Stimulated activated naive CD8-positive, alpha-beta T cell treated with anti-CD3 and anti-CD28 coated beads, Interleukin-15, Interleukin-2, amounts not matched to agents 100 ng/mL and 50 ng/mL, for 24 hours (primary cell): ENCODE measurements around the gene SEC23A.
"Not testable (repeated sequence)": the region's sequence is repeated elsewhere in the genome, so short reads cannot be mapped to it uniquely, and the experiment has no call there.

Experiments
- H3K27ac Mint-ChIP-seq: one replicate; pipeline ENCODE4 v1.8.0; 2021; ENCODE audit warnings: mild to moderate bottlenecking, mixed read lengths
- H3K27me3 Mint-ChIP-seq: one replicate; pipeline ENCODE4 v1.8.0; 2021; ENCODE audit warnings: mixed read lengths
- H3K36me3 Mint-ChIP-seq: one replicate; pipeline ENCODE4 v1.8.0; 2021; ENCODE audit warnings: low read depth, mixed read lengths
- H3K4me1 Mint-ChIP-seq: one replicate; pipeline ENCODE4 v1.8.0; 2021; ENCODE audit warnings: low read depth, mixed read lengths
- H3K4me3 Mint-ChIP-seq: one replicate; pipeline ENCODE4 v1.8.0; 2021; ENCODE audit warnings: mild to moderate bottlenecking, mixed read lengths
- H3K9me3 Mint-ChIP-seq: one replicate; pipeline ENCODE4 v1.8.0; 2021; ENCODE audit warnings: mixed read lengths

The SEC23A gene

GRCh38 chr14:39104078-39104801 is 1.2 kb upstream of the SEC23A start:
- H3K36me3 Mint-ChIP-seq: peaks cover 16% of the 10 kb centered on the region
- not testable (repeated sequence) for H3K9me3 Mint-ChIP-seq, H3K27me3 Mint-ChIP-seq
- peak overlapping the region; percentile 89 for H3K4me3 Mint-ChIP-seq
- H3K4me1 Mint-ChIP-seq: peaks cover 50% of the 10 kb centered on the region
- H3K27ac Mint-ChIP-seq: peak overlapping the region; percentile 92

DNA sequence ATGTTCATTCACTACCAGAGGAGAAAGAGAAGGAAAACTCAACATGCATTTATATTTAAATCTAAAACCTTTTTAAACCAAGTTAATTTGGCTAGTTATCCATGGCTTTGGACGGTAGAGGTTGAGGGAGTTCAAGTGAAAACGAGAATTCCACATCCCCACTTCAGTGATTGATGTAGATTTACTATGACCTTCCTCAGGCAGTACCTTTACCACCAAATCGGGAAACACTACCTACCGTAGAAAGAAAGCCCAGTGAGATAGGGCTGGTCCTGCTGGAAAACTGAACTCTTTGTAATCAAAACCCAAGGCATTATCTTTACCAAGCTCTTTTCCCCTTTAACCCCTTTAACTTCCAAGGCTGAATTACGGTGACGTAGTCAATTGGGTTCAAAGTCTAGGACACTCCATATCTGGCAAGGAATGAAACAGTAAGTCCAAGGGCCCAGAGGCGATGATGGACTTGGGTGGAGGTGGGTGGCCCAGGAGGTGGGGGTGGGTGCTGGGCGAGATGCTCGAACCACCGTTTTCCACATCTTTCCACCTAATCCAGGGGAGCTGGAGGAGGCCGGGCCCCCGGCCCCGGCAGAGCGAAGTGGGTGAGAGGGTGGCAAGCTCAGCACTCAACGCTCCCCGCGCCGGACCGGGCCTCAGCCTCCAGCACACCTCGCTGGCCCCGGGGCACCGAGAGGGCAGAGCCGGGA is 618 bp downstream of the SEC23A start:
- H3K4me3 Mint-ChIP-seq: peak overlapping the region; percentile 89
- peaks cover 16% of the 10 kb centered on the region for H3K36me3 Mint-ChIP-seq
- H3K27me3 Mint-ChIP-seq: no peaks in the 10 kb centered on the region
- H3K4me1 Mint-ChIP-seq: peaks cover 49% of the 10 kb centered on the region
- no peaks in the 10 kb centered on the region for H3K9me3 Mint-ChIP-seq
- H3K27ac Mint-ChIP-seq: peak overlapping the region; percentile 86

DNA sequence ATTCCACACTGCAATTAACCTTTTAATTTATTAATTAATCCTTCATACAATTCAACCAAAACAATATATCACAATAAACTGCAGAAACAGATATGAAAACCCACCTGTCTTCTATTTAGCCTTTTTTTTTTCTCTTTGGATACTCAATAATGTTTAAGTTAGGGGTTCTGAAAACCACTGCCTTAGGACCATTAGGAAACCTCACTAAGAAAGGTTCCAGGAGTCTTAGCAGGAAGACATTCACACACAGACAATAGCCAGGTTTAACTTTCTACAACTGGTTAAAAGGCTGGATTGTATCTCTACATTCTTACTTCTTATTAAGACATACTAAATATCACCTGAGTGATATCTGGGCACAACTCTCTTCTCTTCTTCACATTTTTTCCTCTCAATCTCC is 3.3 kb downstream of the SEC23A start:
- Mint-ChIP-seq H3K4me1 (peaks cover 66% of the 10 kb centered on the region), H3K27me3 (no peaks in the 10 kb centered on the region), H3K27ac (peak overlapping the region; percentile 12), H3K36me3 (peaks cover 27% of the 10 kb centered on the region), H3K4me3 (no peak overlapping the region), H3K9me3 (no peaks in the 10 kb centered on the region)

DNA sequence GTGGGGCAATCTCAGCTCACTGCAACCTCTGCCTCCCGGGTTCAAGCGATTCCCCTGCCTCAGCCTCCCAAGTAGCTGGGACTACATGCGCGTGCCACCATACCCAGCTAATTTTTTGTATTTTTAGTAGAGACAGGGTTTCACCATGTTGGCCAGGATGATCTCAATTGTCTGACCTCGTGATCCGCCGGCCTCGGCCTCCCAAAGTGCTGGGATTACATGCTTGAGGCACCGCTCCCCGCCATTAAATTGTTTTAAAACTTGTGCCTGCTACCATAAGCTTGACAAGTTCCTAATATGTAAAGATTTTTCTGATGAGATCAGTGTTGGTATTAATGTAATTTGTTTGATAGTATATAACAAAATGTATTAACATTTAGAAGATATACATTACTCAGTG is 3.8 kb downstream of the SEC23A start:
- not testable (repeated sequence) for H3K27ac Mint-ChIP-seq, H3K9me3 Mint-ChIP-seq, H3K27me3 Mint-ChIP-seq, H3K4me3 Mint-ChIP-seq
- H3K36me3 Mint-ChIP-seq: peaks cover 32% of the 10 kb centered on the region
- peaks cover 66% of the 10 kb centered on the region for H3K4me1 Mint-ChIP-seq

DNA sequence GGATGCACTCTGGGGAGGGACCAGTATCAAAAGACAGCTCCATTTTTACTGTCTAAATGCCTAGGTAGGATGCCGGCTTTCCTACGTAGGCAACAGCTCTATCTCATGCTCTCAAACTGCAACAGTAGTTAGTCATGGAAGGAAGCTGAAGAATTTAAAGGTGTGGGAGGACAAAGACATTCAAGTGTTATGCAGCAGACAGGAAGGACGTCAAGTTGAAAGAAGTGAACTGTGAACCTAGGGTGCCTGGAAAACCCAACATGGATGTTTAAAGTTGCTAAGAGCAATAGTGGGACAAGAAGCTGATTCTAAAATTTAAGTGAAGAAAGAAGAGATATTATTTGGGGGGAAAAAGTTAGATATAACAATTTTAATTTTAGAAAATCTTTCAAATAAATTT is 5.9 kb downstream of the SEC23A start:
- H3K4me3 Mint-ChIP-seq: peak overlapping the region; percentile 26
- peaks cover 34% of the 10 kb centered on the region for H3K36me3 Mint-ChIP-seq
- H3K9me3 Mint-ChIP-seq: no peaks in the 10 kb centered on the region
- peaks cover 58% of the 10 kb centered on the region for H3K4me1 Mint-ChIP-seq
- no peaks in the 10 kb centered on the region for H3K27me3 Mint-ChIP-seq
- peak overlapping the region; percentile 79 for H3K27ac Mint-ChIP-seq

DNA sequence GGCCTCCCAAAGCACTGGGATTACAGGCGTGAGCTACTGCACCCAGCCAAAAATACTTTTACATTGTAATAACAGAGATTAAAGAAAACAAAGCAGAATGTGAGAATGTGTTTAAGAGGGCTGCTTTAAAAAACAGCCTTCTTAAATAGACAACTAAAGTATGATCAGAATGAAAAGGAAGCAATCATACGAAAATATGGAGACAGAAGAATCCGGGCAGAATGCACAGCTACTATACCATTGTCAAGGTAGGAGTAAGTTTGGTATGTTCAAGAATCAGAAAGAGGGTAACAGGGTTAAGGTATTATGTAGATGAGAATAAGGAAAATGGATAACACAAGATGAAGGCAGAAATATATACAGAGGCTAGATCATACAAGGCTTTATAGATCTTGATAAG is 8.5 kb downstream of the SEC23A start:
- no peaks in the 10 kb centered on the region for H3K27me3 Mint-ChIP-seq
- H3K4me3 Mint-ChIP-seq: no peak overlapping the region
- peaks cover 52% of the 10 kb centered on the region for H3K4me1 Mint-ChIP-seq
- H3K9me3 Mint-ChIP-seq: no peaks in the 10 kb centered on the region
- H3K36me3 Mint-ChIP-seq: peaks cover 45% of the 10 kb centered on the region
- H3K27ac Mint-ChIP-seq: peak overlapping the region; percentile 61

- Mint-ChIP-seq H3K27me3 (no peaks in the 10 kb centered on the region), H3K27ac (peak overlapping the region; percentile 36), H3K36me3 (peaks cover 56% of the 10 kb centered on the region), H3K9me3 (no peaks in the 10 kb centered on the region), H3K4me3 (no peak overlapping the region), H3K4me1 (peaks cover 33% of the 10 kb centered on the region)
These were observed 11.3 kb downstream of the SEC23A start for GRCh38 chr14:39091716-39092115.

GRCh38 chr14:39090548-39091111 is 12.4 kb downstream of the SEC23A start:
- no peak overlapping the region for H3K4me3 Mint-ChIP-seq
- H3K9me3 Mint-ChIP-seq: no peaks in the 10 kb centered on the region
- peak overlapping the region; percentile 29 for H3K27ac Mint-ChIP-seq
- peaks cover 63% of the 10 kb centered on the region for H3K36me3 Mint-ChIP-seq
- H3K27me3 Mint-ChIP-seq: no peaks in the 10 kb centered on the region
- peaks cover 24% of the 10 kb centered on the region for H3K4me1 Mint-ChIP-seq

GRCh38 chr14:39087493-39087892 is 15.5 kb downstream of the SEC23A start:
- H3K36me3 Mint-ChIP-seq: peaks cover 74% of the 10 kb centered on the region
- no peaks in the 10 kb centered on the region for H3K27me3 Mint-ChIP-seq
- peaks cover 10% of the 10 kb centered on the region for H3K4me1 Mint-ChIP-seq
- no peak overlapping the region for H3K4me3 Mint-ChIP-seq
- no peaks in the 10 kb centered on the region for H3K9me3 Mint-ChIP-seq
- H3K27ac Mint-ChIP-seq: no peak overlapping the region

GRCh38 chr14:39085933-39086332 is 17.1 kb downstream of the SEC23A start:
- no peaks in the 10 kb centered on the region for H3K27me3 Mint-ChIP-seq
- peaks cover 69% of the 10 kb centered on the region for H3K36me3 Mint-ChIP-seq
- H3K4me1 Mint-ChIP-seq: no peaks in the 10 kb centered on the region
- no peak overlapping the region for H3K4me3 Mint-ChIP-seq
- no peak overlapping the region for H3K27ac Mint-ChIP-seq
- no peaks in the 10 kb centered on the region for H3K9me3 Mint-ChIP-seq

- Mint-ChIP-seq H3K27me3 (no peaks in the 10 kb centered on the region), H3K36me3 (peaks cover 65% of the 10 kb centered on the region), H3K27ac (no peak overlapping the region), H3K4me1 (no peaks in the 10 kb centered on the region), H3K9me3 (no peaks in the 10 kb centered on the region), H3K4me3 (no peak overlapping the region)
These were observed 19.9 kb downstream of the SEC23A start for GRCh38 chr14:39083127-39083526.

DNA sequence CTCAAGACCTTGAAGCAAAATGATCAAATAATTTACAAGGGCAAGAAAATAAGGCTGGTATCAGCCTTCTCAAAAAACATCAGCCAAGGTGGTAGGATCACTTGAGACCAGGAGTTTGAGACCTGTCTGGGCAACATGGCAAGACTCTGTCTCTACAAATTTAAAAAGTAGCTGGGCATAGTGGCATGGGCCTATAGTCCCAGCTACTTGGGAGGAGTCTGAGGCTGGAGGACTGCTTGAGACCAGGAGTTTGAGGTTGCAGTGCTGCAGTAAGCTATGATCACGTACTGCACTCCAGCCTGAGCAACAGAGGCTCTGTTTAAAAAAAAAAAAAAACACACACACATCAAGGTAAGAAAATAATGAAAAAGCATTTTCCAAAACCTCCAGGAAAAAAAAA is 22.1 kb downstream of the SEC23A start:
- Mint-ChIP-seq H3K36me3 (peaks cover 61% of the 10 kb centered on the region), H3K27ac (no peak overlapping the region), H3K9me3 (no peaks in the 10 kb centered on the region), H3K4me3 (no peak overlapping the region), H3K27me3 (no peaks in the 10 kb centered on the region), H3K4me1 (no peaks in the 10 kb centered on the region)

DNA sequence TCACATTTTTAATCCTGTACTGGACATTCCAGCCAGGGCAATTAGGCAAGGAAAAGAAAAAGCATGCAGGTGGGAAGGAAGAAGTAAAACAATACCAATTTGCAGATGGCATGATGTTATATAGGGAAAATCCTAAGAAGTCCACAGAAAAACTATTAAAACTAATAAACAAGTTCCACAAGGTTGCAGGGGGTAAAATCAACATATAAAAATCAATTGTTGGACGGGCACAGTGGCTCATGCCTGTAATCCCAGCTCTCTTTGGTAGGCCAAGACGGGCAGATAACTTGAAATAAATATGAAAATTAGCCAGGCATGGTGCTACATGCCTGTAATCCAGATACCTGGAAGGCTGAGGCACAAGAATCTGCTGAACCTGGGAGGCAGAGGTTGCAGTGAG is 31.9 kb downstream of the SEC23A start:
- H3K4me1 Mint-ChIP-seq: no peaks in the 10 kb centered on the region
- peaks cover 53% of the 10 kb centered on the region for H3K36me3 Mint-ChIP-seq
- H3K27me3 Mint-ChIP-seq: no peaks in the 10 kb centered on the region

GRCh38 chr14:39069923-39070322 is 33.1 kb downstream of the SEC23A start:
- Mint-ChIP-seq H3K4me3 (no peak overlapping the region), H3K4me1 (no peaks in the 10 kb centered on the region), H3K36me3 (peaks cover 53% of the 10 kb centered on the region), H3K9me3 (no peaks in the 10 kb centered on the region), H3K27me3 (no peaks in the 10 kb centered on the region), H3K27ac (no peak overlapping the region)

More for the DNA sequence above, 31.9 kb downstream of the SEC23A start:
- Mint-ChIP-seq H3K9me3 (no peaks in the 10 kb centered on the region), H3K4me3 (no peak overlapping the region), H3K27ac (no peak overlapping the region)

- H3K27me3 Mint-ChIP-seq, H3K4me3 Mint-ChIP-seq, H3K4me1 Mint-ChIP-seq, H3K27ac Mint-ChIP-seq, H3K9me3 Mint-ChIP-seq: not testable (repeated sequence)
- peaks cover 56% of the 10 kb centered on the region for H3K36me3 Mint-ChIP-seq
These were observed 33.7 kb downstream of the SEC23A start for GRCh38 chr14:39069169-39069805.
